H1 (cell line): ENCODE measurements around the gene PRKAR1B.

Experiments used
- ATF3 ChIP-seq: IDR thresholded peaks from 2 replicates; pipeline ENCODE4 v1.6.1; 2011; ENCODE audit warnings: low read depth, mild to moderate bottlenecking, low read length; ENCODE audit not compliant: insufficient read depth
- CBX5 ChIP-seq: fragments of 300-800, 300-1000 bp; sonication (generic); IDR thresholded peaks from 2 replicates; pipeline ENCODE4 v1.7.1; 2016; ENCODE audit warnings: antibody characterized with exemption, low read length, low read depth
- CHD2 ChIP-seq: IDR thresholded peaks from 2 replicates; pipeline ENCODE4 v1.6.1; 2012; ENCODE audit warnings: low read length, improper control_type of control experiment
- CTCF ChIP-seq, 3 experiments: IDR thresholded peaks; 1 replicate in 2 of 3; 2 replicates in 1 of 3; pipeline versions ENCODE4 v1.5.1 to v1.6.1; 2011; ENCODE audit warnings: low read length in 3 of 3, mild to moderate bottlenecking in 3 of 3, inconsistent platforms in 2 of 3, low read depth in 1 of 3, moderate library complexity in 1 of 3; ENCODE audit not compliant: insufficient read depth in 1 of 3; ENCODE audit errors: control extremely low read depth in 1 of 3
- HDAC2 ChIP-seq, 2 experiments: fragments of 300-600 bp in 1 of 2; sonication (generic) in 1 of 2; IDR thresholded peaks; 2 replicates each; pipeline ENCODE4 v1.6.1; 2011 to 2012; ENCODE audit warnings: low read depth in 2 of 2, low read length in 2 of 2, mild to moderate bottlenecking in 2 of 2, moderate library complexity in 2 of 2, borderline replicate concordance in 1 of 2, inconsistent platforms in 1 of 2
- JUN ChIP-seq: IDR thresholded peaks from 2 replicates; pipeline ENCODE4 v1.6.1; 2011; ENCODE audit warnings: low read depth, mild to moderate bottlenecking, improper control_type of control experiment, low read length
- POLR2A ChIP-seq, 2 experiments: IDR thresholded peaks; 1 replicate in 1 of 2; 2 replicates in 1 of 2; pipeline ENCODE4 v1.6.1; 2011; ENCODE audit warnings: low read depth in 2 of 2, low read length in 2 of 2, mild to moderate bottlenecking in 2 of 2; ENCODE audit errors: control extremely low read depth in 1 of 2
- POLR2AphosphoS5 ChIP-seq: IDR thresholded peaks from 2 replicates; pipeline ENCODE4 v1.6.1; 2011; ENCODE audit warnings: low read depth, low read length
- RAD21 ChIP-seq, 2 experiments: IDR thresholded peaks in 1 of 2; conservative IDR thresholded peaks in 1 of 2; 2 replicates each; pipeline ENCODE4 v1.6.1; 2011; ENCODE audit warnings: low read depth in 2 of 2, low read length in 2 of 2, improper control_type of control experiment in 1 of 2, inconsistent platforms in 1 of 2, mild to moderate bottlenecking in 1 of 2, moderate library complexity in 1 of 2
- SAP30 ChIP-seq: fragments of 300-600 bp; sonication (generic); IDR thresholded peaks from 2 replicates; pipeline ENCODE4 v1.7.1; 2012; ENCODE audit warnings: low read length, moderate library complexity, mild to moderate bottlenecking, inconsistent platforms; ENCODE audit not compliant: insufficient read depth, insufficient replicate concordance
- SIN3A ChIP-seq, 2 experiments: IDR thresholded peaks in 1 of 2; conservative IDR thresholded peaks in 1 of 2; 2 replicates each; pipeline ENCODE4 v1.6.1; 2011 to 2012; ENCODE audit warnings: low read length in 2 of 2, improper control_type of control experiment in 1 of 2, low read depth in 1 of 2, mild to moderate bottlenecking in 1 of 2
- SRF ChIP-seq: IDR thresholded peaks from 2 replicates; pipeline ENCODE4 v1.6.1; 2011; ENCODE audit warnings: mild to moderate bottlenecking, low read depth, low read length, moderate library complexity
- USF2 ChIP-seq: IDR thresholded peaks from 2 replicates; pipeline ENCODE4 v1.6.1; 2011; ENCODE audit warnings: low read length, improper control_type of control experiment
- YY1 ChIP-seq: IDR thresholded peaks from 2 replicates; pipeline ENCODE4 v1.6.1; 2011; ENCODE audit warnings: low read depth, mild to moderate bottlenecking, low read length

GRCh38 chr7:747186-747585 lies 20.1 kb upstream of the PRKAR1B start:
- TF ChIP-seq SAP30: no peak
- TF ChIP-seq JUN: no peak
- no peak for TF ChIP-seq POLR2AphosphoS5
- no peak for TF ChIP-seq ATF3
- TF ChIP-seq CBX5: no peak
- no peak for TF ChIP-seq RAD21 (IDR thresholded peaks at IDR 0.05 in 1 of 2, conservative IDR thresholded peaks at IDR 0.05 in 1 of 2; ENCODE audit: low read depth in 2 of 2, low read length in 2 of 2)
- no peak for TF ChIP-seq CTCF (IDR thresholded peaks at IDR 0.05; ENCODE audit: control extremely low read depth in 1 of 3, insufficient read depth in 1 of 3, low read depth in 1 of 3, low read length in 3 of 3)
- TF ChIP-seq HDAC2 (IDR thresholded peaks at IDR 0.05; ENCODE audit: borderline replicate concordance in 1 of 2, low read depth in 2 of 2, low read length in 2 of 2): no peak
- no peak for TF ChIP-seq SIN3A (conservative IDR thresholded peaks at IDR 0.05 in 1 of 2, IDR thresholded peaks at IDR 0.05 in 1 of 2; ENCODE audit: low read depth in 1 of 2, low read length in 2 of 2)
- no peak for TF ChIP-seq CHD2
- no peak for TF ChIP-seq POLR2A (IDR thresholded peaks at IDR 0.05; ENCODE audit: control extremely low read depth in 1 of 2, low read depth in 2 of 2, low read length in 2 of 2)
- TF ChIP-seq SRF: no peak
- no peak for TF ChIP-seq YY1
- TF ChIP-seq USF2: no peak
